ENCODE results near the gene ESRRG.
"Not testable (repeated sequence)": the region's sequence is repeated elsewhere in the genome, so short reads cannot be mapped to it uniquely, and the experiment has no call there.

ESRRG gene

DNA sequence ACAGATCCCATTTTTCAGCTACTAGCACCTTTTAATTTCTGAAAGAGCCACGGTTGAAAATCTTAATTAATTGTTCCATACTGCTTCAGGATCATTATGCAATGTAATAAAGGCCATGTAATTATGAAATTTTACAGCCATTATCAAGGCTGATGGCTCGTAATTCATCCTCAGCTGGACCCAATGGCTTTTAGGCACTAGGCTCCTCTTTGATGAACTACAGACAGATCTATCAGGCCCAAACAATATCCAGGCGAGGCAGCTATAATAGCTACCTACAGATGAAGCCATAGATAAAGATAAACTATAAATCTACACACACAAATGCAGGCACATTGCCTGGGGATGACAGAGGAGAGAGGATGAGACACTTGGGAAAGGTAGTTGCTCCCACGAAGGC is 189.5 kb downstream of the ESRRG start:
- no peak for DNase-seq
- intact Hi-C loops (cut with DNase I): no loop called here

DNA sequence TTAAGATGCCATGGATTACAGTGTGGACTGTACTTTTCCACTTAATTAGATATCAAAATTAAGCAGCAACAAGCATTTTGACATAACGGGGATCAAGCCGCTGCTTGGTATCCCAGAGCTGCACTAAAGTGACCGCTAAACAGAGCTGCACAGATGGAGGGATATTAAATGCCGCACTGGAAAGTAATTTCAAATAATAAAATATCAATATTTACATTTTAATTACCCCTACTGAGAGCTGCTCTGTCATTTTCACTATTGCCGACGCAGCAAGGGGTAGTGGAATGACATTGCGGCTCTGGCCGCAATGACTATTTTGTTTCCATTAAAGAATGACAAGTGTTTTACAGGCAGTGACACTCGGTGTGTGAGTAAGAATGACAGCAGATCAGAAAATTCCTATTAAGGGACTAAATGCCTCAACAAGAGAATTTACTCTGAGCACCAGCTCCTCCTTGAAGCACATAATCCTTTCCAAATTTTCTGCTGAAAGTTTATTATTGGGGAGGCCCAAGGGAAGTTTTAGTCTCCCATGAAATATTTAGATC is 190.9 kb downstream of the ESRRG start:
- intact Hi-C loops (cut with DNase I): no loop called here

DNA sequence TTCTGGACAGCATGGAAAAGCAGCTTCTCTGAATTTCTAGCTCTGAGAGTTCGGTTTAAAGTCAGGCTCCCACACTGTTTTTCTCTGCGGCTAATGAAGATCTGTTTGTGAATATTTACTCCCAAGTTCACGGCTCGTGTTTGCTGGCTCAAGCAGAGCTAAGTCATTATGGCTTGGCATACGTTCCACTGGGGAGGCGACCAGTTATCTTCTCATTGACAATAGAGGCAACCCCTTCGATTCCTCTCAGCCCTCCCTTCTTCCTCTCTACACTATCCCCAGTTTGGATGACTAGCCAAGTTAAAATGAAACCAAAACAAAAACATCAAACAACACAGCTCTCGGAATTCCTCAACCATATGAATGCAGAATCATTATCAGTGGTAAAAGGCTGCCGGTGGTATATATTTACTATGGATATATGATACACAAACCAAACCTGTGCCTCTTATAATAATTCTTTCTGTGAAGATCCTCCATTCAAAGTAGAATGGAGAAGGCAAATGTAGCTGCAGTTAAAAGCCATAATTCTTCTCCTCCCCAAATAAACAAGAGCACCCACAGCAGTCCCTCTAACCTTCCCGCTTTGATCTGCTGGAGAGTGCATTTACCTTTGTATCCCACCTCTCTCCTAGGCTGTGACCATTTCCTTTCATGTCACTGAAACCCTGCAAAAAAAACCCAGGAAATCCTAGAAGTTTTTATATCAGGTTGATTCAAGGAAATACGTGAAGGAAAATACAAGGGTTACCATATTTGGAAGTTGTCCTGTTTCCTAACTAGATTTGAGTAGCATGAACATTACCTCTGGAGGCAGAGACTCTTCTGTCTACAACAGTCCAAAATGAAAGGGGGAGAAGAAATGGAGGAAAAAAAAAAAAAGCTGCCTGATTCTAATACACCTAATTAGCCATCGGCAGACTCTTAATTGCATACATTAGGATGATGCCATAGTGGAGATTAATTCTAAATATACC is 191.7 kb downstream of the ESRRG start:
- DNase-seq: peak in 11 of 42 donors; percentile 3 to 51 (median 15)
- intact Hi-C loops (cut with DNase I): no loop called here

More for the DNA sequence above, 190.9 kb downstream of the ESRRG start:
- peak in 4 of 42 donors; percentile 4 to 42 (median 8) for DNase-seq

DNA sequence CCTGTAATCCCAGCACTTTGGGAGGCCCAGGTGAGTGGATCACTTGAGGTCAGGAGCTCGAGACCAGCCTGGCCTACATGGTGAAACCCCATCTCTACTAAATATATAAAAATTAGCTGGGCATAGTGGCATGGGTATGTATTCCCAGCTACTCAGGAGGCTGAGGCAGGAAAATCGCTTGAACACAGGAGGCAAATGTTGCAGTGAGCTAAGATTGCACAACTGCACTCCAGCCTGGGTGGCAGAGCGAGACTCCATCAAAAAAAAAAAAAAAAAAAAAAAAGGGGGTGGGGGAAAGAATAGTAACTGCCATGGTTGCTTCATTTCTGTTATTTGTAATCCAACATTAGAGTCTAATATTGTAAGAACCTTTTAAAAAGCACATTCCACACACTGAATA is 193.4 kb downstream of the ESRRG start:
- DNase-seq; intact Hi-C loops (cut with DNase I): not testable (repeated sequence)

DNA sequence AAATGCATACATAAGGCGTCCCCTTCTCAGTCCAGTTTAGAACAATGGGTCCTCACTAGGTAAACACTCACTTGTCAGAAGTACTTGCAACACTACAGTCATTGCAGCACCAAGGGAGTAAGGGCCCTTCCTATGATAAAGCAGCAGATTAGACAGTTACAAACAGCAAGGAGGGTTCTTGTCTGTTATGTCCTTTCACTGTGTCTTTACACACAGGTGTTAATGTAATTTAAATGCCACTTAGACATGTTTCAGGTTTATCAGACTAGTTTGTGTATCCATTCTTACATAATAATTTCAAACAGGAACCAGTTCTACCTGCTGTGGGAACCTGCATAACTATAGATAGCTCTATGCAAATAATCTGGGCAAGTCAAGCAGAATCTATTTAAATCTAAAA is 194.4 kb downstream of the ESRRG start:
- DNase-seq: no peak
- intact Hi-C loops (cut with DNase I): no loop called here

DNA sequence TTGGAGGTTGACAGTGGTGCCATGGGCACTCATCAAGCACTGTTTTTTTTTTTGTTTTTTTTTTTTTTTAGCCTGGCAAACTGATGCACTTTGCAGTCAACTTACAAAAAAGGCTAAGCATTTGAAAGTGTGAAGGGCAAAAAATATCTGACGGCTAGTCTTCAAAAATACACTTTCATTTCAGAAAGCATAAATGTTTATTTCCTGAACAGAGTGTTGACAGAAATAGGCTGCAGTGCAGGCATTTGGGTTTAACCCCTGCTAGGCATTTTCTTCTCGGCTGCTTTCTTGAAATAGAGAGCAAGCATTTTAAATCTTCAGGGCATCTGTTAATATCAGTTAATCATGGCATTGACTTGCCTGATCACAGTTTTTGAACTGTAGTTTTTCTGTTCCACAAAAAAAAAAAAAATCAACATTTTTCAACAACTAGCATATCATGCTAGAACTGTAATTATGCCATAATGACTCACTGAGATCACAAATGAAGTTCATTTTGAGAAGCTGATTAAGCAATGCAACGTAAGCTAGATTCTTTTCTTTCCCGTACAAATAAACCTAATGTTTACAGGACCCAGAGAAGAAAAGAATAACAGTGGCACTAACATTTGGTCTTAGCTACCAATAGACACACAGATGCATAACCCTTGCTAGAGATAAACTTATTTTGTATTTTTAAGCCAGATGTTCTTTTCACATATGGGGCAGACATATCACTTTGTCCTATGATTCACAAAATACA is 199.6 kb downstream of the ESRRG start:
- intact Hi-C loops (cut with DNase I): no loop called here
- no peak for DNase-seq

DNA sequence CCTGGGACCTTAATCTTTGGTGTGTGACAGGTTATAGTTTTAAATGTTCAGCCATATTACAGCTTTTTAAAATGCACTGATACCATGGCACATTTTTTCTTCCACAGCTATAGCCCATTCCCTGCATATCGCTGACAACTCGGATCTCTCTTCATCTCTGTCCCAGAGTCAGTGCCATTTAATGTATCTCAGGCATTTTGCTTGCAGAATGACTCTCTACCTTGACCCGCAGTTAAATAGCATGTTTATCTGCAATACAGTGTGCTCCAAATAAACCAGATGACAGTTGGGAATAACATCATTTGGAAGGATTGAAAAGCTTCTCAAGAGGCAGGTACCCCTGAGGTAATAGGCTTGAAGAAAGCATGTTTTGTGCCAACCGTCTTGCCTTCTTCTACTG is 200.2 kb downstream of the ESRRG start:
- intact Hi-C loops (cut with DNase I): no loop called here
- no peak for DNase-seq

DNA sequence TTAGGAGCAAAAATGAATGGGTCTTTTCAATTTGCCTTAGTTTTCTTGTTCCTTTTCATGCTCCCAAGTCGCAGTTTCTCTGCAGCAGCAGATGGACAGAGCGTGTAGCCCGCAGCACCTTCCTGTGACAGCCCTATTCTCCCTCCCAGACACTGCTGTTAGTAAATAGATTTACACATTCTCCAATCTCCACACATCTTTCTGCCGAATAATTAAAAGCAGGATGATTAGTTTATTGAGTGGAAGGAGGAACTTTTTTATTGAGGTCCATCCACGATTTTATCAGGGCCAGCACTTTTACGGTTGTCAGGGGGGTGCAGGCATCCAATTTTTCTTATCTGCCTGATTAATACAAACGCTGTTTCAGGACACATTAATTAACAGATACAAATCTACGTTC is 201.8 kb downstream of the ESRRG start:
- intact Hi-C loops (cut with DNase I): no loop called here
- DNase-seq: no peak

DNA sequence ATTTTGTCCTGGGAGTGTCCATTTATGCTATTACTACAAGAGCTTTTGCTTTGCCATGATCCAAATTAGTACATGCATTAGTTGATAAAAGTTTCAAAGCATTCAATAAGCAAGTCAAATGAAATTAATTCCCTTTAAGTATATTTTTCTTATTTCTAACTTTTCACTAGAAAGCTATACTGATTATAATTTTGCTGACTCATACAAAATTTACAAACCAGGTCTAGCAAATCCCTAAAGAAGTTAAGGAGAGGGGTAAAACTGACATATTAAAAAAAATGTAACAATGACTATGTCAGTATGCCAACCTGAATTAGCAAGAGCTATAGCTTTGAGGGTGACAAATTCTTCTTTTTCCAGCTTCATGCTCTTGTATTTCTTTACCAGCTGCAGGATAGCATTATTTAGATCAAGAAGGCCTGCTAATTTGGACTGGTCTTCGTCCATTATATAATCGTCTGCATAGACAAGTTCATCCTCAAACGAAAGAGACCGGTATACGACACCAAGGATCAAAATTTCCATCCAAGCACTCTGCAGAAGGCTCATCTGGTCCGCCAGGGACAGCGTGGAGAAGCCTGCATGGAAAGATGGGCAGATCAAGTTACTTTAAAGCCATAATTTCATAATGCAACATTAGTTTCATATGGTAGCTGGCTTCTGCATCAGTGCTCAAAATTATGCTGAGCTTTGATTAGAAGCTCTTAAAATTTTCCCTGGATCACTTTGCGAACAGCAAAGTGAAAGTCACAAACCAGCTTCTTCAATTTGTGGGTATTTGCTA is 204.2 kb downstream of the ESRRG start:
- intact Hi-C loops (cut with DNase I): no loop called here
- no peak for DNase-seq

DNA sequence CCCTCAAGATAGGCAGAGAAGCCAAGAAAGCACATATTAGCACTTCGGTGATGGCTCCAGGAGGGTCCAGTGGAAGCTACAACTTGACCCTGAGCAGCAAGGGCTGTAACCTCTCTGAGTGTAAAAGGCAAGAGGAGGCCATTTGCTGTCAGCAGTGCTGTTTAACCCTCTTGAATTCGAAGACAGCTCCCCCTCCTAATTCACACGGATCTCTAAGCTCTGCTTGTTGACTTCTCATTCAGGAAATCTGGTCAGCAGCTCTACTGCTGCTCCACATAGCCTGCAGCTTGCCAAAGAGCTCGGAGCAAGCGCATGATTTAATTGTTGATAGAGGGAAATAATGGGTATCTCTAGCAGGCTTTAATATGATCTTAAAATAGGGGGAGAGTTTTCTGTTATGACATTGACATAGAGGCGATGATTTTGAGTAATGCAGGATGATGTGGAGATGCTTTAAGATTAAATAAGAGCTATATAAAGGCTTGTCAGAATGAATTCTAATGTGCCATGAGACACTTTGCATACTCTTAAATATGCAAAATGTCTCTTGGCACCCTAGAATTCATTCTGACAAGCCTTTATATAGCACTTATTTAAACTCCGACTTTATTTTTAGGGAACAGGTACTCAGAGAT is 220.6 kb downstream of the ESRRG start:
- intact Hi-C loops (cut with DNase I): no loop called here
- DNase-seq: peak in 3 of 42 donors; percentile 1 to 6 (median 1)

DNA sequence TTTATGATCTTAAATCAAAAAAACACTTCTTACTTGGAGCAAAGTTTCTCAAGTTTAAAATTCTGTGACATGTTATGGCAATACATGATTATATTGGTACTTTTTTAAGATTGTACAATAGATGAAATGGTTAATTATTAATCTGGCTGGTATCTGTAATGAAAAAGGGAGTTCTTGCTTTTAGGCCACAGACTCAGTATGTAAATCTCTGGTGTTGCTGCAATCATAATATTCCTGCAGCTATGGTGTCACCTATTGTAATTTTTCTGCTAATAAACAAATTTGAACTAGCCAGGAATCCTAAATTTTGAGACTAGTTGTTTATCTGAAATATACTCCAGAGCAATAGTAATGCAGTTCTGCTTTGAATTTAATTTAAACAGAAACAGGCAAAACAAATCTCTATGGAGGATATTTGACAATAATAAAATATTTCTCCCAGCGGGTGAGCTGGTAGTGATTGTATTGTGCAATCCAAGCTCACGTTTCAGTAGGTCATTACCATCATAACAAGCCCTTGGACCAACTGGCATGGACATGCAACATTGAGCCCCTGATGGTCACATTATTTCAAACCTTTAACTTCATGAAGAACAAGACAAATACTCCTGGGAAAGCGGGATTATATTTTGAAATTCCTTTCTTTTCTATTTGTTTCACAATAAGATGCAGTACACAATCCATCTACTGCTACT is 222.8 kb downstream of the ESRRG start:
- intact Hi-C loops (cut with DNase I): no loop called here
- DNase-seq: no peak

DNA sequence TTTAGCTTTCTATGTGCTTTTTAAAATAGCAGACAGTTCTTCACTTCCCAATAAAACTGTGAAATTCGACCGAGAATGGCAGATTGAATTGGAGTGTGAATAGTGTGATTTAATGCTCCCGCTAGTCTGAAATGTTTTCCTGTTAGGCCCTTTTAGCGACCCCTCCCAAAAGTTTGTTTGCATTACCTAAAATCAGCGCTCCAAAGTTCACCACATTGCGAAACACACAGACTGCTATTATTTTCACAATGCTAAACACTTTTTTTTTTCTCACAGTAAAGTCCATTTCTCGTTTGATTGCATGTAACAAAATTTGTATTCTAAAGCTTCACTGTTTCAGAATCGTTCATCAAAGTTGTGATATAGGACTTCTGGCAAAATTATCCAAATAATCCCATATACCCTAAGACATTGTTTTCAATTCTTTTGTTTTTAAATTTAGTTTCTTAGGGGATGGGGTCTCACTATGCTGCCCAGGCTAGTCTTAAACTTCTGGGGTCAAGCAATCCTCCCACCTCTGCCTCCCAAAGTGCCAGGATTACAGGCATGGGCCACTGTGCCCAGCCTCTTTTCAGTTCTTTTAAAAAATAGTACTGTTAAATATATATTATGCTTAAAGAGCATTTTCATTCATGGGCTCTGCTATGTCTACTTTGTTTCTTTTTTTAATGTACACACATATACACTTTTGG is 223.5 kb downstream of the ESRRG start:
- intact Hi-C loops (cut with DNase I): no loop called here
- no peak for DNase-seq

DNA sequence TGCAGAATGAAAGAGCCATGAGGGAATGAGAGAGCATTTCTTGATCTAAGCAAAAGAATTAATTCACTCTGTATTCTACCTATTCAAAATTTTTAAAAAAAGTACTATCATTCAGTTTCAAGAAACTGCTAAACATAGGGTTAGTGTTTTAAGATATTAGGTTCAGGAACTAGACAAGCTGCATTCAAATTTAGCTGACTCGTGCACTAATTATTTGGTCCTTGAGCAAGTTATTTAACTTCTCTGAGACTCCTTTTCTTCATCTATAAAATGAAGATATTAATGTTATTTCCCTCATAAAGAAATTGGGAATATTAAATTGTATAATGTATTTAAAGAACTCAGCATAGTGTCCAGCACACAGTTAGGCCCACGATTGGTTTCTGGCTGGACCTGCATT is 225.0 kb downstream of the ESRRG start:
- DNase-seq: no peak
- intact Hi-C loops (cut with DNase I): no loop called here

DNA sequence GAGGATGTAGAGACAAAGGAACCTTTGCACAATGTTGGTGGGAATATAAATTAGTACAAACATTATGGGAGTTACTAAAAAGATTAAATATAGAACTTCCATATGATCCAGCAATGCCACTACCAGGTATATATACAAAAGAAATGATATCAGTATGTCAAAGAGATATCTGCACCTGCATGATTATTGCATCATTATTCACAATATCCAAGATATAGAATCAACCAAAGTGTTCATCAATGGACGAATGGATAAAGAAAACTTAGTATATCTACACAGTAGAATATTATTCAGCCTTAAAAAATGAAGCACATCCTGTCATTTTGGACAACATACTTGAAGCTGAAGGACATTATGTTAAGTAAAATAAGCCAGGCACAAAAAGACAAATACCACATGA is 238.2 kb downstream of the ESRRG start:
- intact Hi-C loops (cut with DNase I): no loop called here
- DNase-seq: no peak

DNA sequence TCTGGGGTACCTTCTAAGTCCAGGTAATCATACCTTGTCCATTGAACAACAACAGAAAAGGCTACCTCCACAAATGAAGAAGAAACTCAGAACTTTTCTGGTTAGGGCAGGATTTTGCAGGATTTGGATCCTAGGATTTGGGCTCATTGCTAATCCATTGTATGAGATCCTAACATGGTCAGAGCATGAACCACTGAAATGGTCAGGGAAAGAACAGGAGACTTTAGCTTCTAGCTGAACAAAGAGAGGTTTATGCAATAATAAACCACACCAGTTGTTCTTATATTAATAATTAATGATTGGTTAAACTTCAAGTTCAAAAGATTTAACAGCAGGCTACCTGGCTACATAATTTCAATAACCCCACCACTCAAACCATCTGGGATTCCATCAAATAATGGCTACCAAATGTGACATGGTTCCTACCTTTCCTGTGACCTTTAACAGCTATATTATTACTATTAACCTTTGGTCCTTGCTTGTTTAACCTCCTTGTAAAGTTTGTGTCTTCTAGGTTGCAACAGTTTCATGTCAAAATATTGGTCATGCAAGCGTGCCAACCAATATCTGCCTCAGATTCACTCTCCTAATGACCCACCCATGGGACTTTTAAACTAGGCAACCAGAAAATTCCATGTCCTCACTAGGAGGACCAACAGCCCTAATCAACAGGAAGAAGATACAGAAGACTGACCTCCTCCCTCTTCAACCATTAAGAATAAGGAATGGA is 239.4 kb downstream of the ESRRG start:
- no peak for DNase-seq
- intact Hi-C loops (cut with DNase I): no loop called here

DNA sequence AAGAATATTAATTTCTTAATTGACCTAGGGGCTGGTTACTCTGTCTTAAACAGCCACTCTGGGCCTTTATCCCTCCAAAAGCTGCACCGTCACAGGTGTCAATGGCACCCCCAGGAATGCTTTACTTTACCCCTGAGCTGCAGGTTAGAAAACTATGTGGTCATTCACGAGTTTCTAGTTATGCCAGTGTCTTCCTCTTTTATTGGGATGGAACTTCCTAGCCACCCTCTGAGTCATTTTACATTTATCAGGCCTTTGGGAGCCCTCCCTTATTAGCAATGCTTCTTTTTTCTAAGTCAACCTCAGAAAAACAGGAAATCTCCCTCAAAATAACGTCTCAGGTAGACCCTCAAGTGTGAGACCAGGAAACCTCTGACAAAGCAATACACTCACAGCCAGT is 240.6 kb downstream of the ESRRG start:
- DNase-seq: no peak
- intact Hi-C loops (cut with DNase I): no loop called here

DNA sequence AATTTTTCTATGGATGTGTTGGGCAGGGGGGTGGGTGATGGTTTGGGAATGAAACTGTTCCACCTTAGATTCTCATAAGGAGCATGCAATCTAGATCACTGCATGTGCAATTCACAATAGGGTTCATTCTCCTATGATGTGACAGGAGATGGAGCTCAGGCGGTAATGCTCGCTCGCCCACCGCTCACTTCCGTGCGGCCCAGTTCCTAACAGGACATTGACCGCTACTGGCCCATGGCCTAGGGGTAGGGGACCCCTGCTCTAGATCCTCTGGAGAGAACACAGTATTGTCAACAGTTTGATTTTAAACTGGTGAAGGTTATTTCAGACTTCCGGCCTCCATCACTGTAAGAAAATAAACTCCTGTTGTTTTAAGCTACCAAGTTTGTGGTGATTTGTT is 245.0 kb downstream of the ESRRG start:
- no peak for DNase-seq
- intact Hi-C loops (cut with DNase I): no loop called here
